ENCODE data around the gene LETMD1.

Gene LETMD1

GRCh38 chr12:51025836-51026638, 22.1 kb upstream of the LETMD1 start, which contains the start of gene SLC11A2:
Gene SLC11A2 (minus strand): TSS chr12:51026384. CDS start chr12:51010728, 15,656 bp downstream.
- DNase-seq, result peak; percentile 90 to 93

DNA sequence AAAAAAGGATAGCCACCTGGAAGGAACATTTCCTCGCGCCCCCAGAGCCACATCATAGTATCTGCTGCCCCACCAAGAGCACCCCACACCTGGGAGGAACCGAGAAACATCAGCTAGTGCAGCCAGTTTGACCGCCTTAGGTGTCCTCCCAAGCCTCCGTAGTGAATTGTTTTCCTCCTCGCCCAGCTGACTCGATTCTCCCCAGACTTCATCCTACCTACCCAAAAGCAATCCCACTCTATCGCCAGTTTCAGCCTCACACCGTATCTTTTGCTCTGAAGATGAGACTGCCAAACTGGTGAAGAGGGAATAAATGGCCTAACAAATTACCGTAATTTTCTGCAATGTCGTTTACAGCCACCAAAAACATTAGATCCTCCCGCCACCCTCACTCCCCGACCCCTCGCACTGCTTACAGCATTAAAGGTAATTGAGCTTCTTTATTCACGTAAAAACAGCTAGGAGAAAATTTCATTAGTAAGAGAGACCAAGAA, 20.7 kb upstream of the LETMD1 start:
- DNase-seq, result no peak

GRCh38 chr12:51028126-51028812, 19.9 kb upstream of the LETMD1 start:
- peak in 1 of 2 experiments; percentile 12 for DNase-seq

DNA sequence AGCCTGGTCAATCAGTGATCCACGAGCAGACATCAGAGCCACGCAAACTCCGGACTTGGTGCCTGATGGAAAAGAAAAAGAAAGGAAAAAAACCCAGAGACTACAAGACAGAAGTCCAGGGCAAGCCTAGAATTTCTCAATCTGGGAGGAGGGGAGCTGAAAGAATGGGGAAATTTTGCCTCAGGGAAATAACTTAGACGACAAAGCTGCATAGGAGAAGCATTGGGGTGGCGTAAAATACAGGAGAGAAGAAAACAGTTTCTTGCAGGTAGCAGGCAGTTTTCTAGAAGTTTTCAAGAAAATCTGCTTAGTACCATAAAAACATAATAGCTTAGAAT, 19.3 kb upstream of the LETMD1 start:
- no peak for DNase-seq

- DNase-seq, result no peak
Measured at GRCh38 chr12:51033048-51033447, 15.1 kb upstream of the LETMD1 start.

DNA sequence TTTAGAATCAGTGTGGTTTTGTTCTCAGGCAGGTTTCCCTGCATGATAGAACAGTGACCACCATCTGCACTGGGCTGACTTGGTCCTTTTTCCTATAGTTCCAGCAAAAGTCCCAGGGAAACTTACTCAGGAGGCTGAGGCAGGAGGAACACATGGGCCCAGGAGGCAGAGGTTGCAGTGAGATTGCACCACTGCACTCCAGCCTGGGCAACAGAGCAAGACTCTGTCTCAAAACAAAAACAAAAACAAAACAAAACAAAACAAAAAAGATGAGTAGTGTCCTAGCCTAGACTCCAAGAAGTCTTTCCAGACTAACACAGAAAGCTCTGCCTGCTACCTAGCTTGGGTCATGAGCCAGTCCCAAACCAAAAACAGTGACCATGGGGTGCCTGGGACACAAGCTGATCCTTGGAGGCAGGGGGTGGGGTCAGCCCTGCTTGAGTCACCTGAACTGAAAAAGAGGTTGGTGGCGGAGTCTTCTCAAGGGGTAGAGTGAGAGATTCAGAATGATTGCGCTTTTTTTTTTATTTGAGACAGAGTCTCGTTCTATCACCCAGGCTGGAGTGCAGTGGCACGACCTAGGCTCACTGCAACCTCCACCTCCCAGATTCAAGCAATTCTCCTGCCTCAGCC, 14.6 kb upstream of the LETMD1 start:
- no peak for DNase-seq

GRCh38 chr12:51036279-51036678, 11.8 kb upstream of the LETMD1 start:
- DNase-seq, result no peak

- no peak for DNase-seq
Measured at GRCh38 chr12:51048661-51049251, 629 bp downstream of the LETMD1 start.

GRCh38 chr12:51049525-51049924, 1.4 kb downstream of the LETMD1 start:
- DNase-seq, result no peak

- DNase-seq, result no peak
Measured at GRCh38 chr12:51051787-51052186, 3.7 kb downstream of the LETMD1 start.

DNA sequence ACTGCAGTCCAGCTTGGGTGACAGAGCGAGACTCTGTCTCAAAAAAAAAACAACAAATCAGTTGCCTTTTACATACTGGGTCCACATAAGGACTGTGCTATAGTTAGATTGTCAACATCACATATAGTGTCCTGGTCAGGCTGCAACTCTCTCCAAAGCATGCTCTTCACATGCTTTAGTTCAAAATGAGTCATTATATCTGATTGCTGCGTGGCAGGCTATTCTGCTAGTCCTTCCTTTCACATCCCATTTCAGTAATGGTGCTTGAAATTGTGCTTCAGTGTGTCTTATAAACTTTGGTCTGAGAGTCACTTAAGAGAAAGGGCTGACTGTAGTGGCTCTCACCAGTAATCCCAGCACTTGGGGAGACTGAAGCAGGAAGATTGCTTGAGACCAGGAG, 6.9 kb downstream of the LETMD1 start:
- DNase-seq, result no peak

- DNase-seq, result no peak
Measured at GRCh38 chr12:51056242-51056641, 8.1 kb downstream of the LETMD1 start.

GRCh38 chr12:51059086-51059485, 11.0 kb downstream of the LETMD1 start:
- DNase-seq, result no peak

DNA sequence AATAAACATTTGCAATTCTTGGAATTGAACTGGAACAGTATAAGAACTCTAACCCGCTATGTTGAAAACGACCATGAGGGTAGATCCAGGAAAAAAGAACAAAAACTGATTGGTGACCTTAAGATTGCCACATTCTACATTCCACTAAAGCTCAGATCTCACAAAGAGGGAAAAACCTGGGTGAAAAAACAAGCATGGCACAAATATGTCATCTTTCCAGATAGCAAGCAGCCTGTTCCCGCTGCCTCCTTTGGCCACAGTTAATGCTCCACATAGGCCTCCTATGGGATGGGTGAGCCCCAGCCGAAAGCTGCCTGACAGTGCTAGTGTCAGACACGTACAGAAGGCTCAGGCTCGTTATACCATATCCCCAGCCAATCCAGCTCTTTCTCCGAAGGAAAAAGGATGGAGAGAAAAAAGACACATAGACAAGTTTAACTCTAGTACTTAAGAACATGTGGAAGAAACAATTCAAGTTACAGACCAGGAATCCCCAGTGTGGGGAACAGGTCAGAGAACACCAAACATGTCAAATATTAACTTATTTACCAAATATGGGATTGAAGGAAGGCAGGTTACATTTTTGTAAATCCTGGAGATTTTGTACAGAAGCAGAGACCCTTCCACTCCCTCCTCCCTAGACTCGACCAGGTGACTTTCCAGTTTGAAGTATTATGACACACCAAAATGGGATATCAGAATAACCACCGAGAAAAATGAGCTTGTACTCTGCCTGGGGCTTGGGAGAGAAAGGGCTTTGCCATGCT, 14.7 kb downstream of the LETMD1 start:
- no peak for DNase-seq

DNA sequence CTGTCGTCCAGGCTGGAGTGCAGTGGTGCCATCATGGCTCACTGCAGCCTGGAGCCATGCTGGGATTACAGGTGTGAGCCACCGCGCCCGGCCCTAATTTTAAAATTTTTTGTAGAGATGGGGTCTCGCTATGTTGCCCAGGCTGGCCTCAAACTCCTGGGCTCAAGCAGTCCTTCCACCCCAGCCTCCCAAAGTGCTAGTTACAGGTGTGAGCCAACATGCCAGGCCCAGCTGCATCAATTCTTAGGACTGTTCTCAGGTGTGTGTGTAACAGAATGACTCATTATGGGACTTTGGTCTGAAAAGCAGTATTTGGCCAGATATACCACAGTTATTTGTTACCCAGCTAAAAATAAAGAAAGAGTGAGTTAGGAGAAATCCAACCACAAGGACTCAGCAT, 17.4 kb downstream of the LETMD1 start:
- no peak for DNase-seq

- no peak for DNase-seq
Measured at GRCh38 chr12:51067229-51067628, 19.1 kb downstream of the LETMD1 start.

GRCh38 chr12:51067771-51068170, 19.6 kb downstream of the LETMD1 start:
- DNase-seq, result no peak

- no peak for DNase-seq
Measured at GRCh38 chr12:51070004-51070403, 21.9 kb downstream of the LETMD1 start.

- no peak for DNase-seq
Measured at GRCh38 chr12:51071663-51072062, 23.5 kb downstream of the LETMD1 start.

DNA sequence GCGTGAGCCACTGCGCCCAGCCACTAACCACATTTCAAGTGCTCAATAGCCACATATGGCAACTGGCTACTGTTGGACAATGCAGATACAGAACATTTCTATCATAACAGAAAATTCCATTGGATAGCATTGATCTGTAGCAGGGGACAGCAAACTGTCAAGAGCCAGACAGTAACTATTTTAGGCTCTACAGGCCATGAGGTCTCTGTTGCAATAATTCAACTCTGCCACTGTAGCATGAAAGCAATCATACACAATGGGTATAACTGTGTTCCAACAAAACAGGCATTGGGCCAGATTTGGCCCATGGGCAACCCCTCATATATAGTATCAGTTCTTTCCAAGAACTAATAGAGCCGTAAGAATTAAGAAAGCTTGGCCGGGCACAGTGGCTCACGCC, 27.3 kb downstream of the LETMD1 start:
- no peak for DNase-seq

- DNase-seq, result peak in 1 of 2 experiments; percentile 32
Measured at GRCh38 chr12:51076236-51076930, 28.3 kb downstream of the LETMD1 start.

DNA sequence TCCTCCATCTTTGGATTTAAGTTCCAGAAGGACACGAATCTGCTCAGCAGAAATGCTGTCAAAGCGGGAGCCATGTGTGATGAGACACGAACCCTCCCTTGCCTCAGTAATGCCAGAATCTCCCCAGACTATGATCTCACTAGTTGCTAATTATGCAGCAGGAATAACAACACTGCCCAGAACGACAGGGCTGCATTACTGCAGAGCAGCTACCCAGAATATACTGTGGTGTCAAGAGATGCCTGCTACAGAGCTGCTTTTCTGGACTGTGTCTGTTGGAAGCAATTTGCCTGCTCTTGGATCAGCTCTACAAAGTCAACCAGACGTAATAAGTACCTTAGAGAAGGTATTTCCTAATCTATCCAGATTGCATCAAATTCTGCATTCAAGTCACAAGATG, 29.8 kb downstream of the LETMD1 start:
- DNase-seq, result no peak

All from stimulated activated CD4-positive, alpha-beta T cell treated with anti-CD3 and anti-CD28 coated beads, Interleukin-4, amount 100 ng/mL, for 4 hours (primary cell).